OCI-LY1 (cell line): ENCODE data around the gene ID1.
"Not testable (repeated sequence)": the region's sequence is repeated elsewhere in the genome, so short reads cannot be mapped to it uniquely, and the experiment has no call there.

Source experiments
- H2AFZ ChIP-seq: fragments of 200-600 bp; sonication (generic), shearing (Covaris generic); 2 replicates; pipeline ENCODE4 v1.6.0; 2014; ENCODE audit warnings: antibody characterized with exemption, mild to moderate bottlenecking, low read length
- H3F3A ChIP-seq: fragments of 200-600 bp; sonication (generic), shearing (Covaris generic); 2 replicates; pipeline ENCODE4 v1.6.0; 2014; ENCODE audit warnings: mild to moderate bottlenecking, antibody characterized with exemption, low read length, moderate library complexity; ENCODE audit not compliant: insufficient read depth
- H3K27ac ChIP-seq: fragments of 200-600 bp; sonication (generic); 2 replicates; pipeline ENCODE4 v1.5.1; 2014; ENCODE audit warnings: low read length, mixed run types, mild to moderate bottlenecking, low read depth; ENCODE audit not compliant: poor library complexity, severe bottlenecking
- H3K27me3 ChIP-seq: fragments of 200-600 bp; sonication (generic); 2 replicates; pipeline ENCODE4 v1.6.0; 2014; ENCODE audit warnings: antibody characterized with exemption, mild to moderate bottlenecking, low read length, moderate library complexity; ENCODE audit not compliant: insufficient read depth
- H3K36me3 ChIP-seq: fragments of 200-600 bp; sonication (generic); 2 replicates; pipeline ENCODE4 v1.6.1; 2014; ENCODE audit warnings: mild to moderate bottlenecking, antibody characterized with exemption, low read length, moderate library complexity, mixed read lengths; ENCODE audit not compliant: insufficient read depth
- H3K4me1 ChIP-seq: fragments of 200-600 bp; sonication (generic); 2 replicates; pipeline ENCODE4 v1.5.1; 2014; ENCODE audit warnings: mild to moderate bottlenecking, low read length, moderate library complexity; ENCODE audit not compliant: insufficient read depth, severe bottlenecking
- H3K4me2 ChIP-seq: fragments of 200-600 bp; sonication (generic), shearing (Covaris generic); 2 replicates; pipeline ENCODE4 v1.6.1; 2014; ENCODE audit warnings: low read length
- H3K4me3 ChIP-seq: fragments of 200-600 bp; sonication (generic); 2 replicates; pipeline ENCODE4 v1.5.1; 2014; ENCODE audit warnings: low read length, low read depth, mild to moderate bottlenecking, mixed read lengths; ENCODE audit not compliant: poor library complexity, severe bottlenecking
- H3K79me2 ChIP-seq: fragments of 200-600 bp; shearing (Covaris generic); 2 replicates; pipeline ENCODE4 v1.6.1; 2016; ENCODE audit warnings: mixed run types, low read length, mixed read lengths; ENCODE audit not compliant: insufficient read depth
- H3K9ac ChIP-seq: fragments of 200-600 bp; sonication (generic), shearing (Covaris generic); 2 replicates; pipeline ENCODE4 v1.6.1; 2014; ENCODE audit warnings: mild to moderate bottlenecking, low read length, mixed read lengths
- H3K9me2 ChIP-seq: fragments of 200-600 bp; sonication (generic), shearing (Covaris generic); 2 replicates; pipeline ENCODE4 v1.6.1; 2014; ENCODE audit warnings: low read depth, mild to moderate bottlenecking, low read length, mixed read lengths
- H3K9me3 ChIP-seq: fragments of 200-600 bp; shearing (Covaris generic); 2 replicates; pipeline ENCODE4 v1.6.1; 2014; ENCODE audit warnings: low read length, mixed read lengths
- H4K20me1 ChIP-seq: fragments of 200-600 bp; sonication (generic), shearing (Covaris generic); 2 replicates; pipeline ENCODE4 v1.6.0; 2016; ENCODE audit warnings: mild to moderate bottlenecking, low read length; ENCODE audit not compliant: insufficient read depth
- EZH2 ChIP-seq: fragments of 200-600 bp; sonication (generic), shearing (Covaris generic); IDR thresholded peaks from 2 replicates; pipeline ENCODE4 v1.8.0; 2017; ENCODE audit warnings: borderline replicate concordance, mixed run types, mild to moderate bottlenecking, antibody characterized with exemption, low read length, moderate library complexity, mixed read lengths
- TF ChIP-seq, protein P1 (sequence below): fragments of 200-600 bp; sonication (generic), shearing (Covaris generic); IDR thresholded peaks from 2 replicates; pipeline ENCODE4 v1.5.1; 2017; ENCODE audit warnings: mild to moderate bottlenecking, antibody characterized with exemption, low read length, moderate library complexity, mixed read lengths

The ID1 gene

DNA sequence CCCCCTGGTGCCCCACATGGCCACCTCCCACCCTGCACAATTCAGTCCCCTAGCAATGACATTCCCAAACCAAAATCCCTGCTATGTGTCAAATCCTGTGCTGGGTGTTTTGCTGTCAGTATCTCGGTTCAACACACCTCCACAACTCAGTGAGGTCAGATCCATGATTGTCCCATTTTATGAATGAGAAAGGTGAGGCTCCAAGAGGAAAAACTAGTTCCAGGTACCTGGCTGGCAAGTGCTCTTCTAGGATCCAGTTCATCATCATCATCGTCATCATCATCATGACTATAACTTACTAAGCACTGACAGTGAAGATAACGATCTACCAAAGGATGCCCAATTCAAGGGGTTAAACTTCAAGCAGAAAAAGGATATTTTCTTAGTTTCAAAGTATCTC lies 15.2 kb downstream of the ID1 start:
- H3K36me3 ChIP-seq: no peaks in the 10 kb centered on the region
- no peaks in the 10 kb centered on the region for H3K9me3 ChIP-seq
- H3K4me3 ChIP-seq: no peak overlapping the region
- no peaks in the 10 kb centered on the region for H3K27me3 ChIP-seq
- no peak overlapping the region for H3K27ac ChIP-seq
- H3K79me2 ChIP-seq: no peaks in the 10 kb centered on the region
- H3K4me1 ChIP-seq: no peaks in the 10 kb centered on the region
- no peak overlapping the region for H2AFZ ChIP-seq
- no peaks in the 10 kb centered on the region for H3F3A ChIP-seq
- no peak overlapping the region for H3K4me2 ChIP-seq
- TF ChIP-seq EZH2: no peak
- no peaks in the 10 kb centered on the region for H3K9me2 ChIP-seq
- no peaks in the 10 kb centered on the region for H4K20me1 ChIP-seq
- no peak overlapping the region for H3K9ac ChIP-seq

DNA sequence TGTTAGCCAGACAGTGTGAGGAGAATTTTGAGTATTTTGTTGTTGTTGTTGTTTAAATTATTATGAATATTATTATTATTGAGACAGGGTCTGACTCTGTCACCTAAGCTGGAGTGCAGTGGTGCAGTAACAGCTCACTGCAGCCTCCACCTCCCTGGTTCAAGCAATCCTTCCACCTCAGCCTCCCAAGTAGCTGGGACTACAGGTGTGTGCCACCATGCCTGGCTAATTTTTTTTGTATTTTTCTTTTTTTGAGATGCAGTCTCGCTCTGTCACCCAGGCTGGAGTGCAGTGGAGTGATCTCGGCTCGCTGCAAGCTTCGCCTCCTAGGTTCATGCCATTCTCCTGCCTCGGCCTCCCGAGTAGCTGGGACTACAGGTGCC lies 18.0 kb downstream of the ID1 start:
- not testable (repeated sequence) for H3K9me3 ChIP-seq, H3K27me3 ChIP-seq, H2AFZ ChIP-seq, H3K9me2 ChIP-seq, H4K20me1 ChIP-seq, H3K4me2 ChIP-seq, H3K27ac ChIP-seq, H3K4me1 ChIP-seq, H3K9ac ChIP-seq, H3K79me2 ChIP-seq, H3K36me3 ChIP-seq, H3F3A ChIP-seq, H3K4me3 ChIP-seq

DNA sequence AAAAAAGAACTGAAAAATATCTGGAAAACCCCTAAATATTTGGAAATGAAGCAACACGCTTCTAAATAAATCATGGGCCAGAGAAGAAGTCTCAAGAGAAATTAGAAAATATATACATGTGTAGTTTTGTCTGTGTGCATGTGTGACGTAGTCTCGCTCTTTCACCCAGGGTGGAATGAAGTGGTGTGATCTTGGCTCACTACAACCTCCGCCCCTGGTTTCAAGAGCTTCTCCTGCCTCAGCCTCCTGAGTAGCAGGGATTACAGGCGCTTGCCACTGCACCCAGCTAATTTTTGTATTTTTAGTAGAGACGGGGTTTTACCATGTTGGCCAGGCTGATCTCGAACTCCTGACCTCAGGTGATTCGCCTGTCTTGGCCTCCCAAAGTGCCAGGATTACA lies 21.4 kb downstream of the ID1 start:
- not testable (repeated sequence) for H3K27me3 ChIP-seq, H3K27ac ChIP-seq, H4K20me1 ChIP-seq, H3K9ac ChIP-seq, H2AFZ ChIP-seq, H3K79me2 ChIP-seq, H3K9me2 ChIP-seq, H3K36me3 ChIP-seq, H3F3A ChIP-seq, H3K4me3 ChIP-seq, H3K4me1 ChIP-seq, H3K4me2 ChIP-seq, H3K9me3 ChIP-seq

DNA sequence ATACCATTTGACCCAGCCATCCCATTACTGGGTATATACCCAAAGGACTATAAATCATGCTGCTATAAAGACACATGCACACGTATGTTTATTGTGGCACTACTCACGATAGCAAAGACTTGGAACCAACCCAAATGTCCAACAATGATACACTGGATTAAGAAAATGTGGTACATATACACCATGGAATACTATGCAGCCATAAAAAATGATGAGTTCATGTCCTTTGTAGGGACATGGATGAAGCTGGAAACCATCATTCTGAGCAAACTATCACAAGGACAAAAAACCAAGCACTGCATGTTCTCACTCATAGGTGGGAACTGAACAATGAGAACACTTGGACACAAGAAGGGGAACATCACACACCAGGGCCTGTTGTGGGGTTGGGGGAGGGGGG lies 23.0 kb downstream of the ID1 start:
- H4K20me1 ChIP-seq, H3K9me3 ChIP-seq, H3K27ac ChIP-seq, H3F3A ChIP-seq, H3K9me2 ChIP-seq, H3K9ac ChIP-seq, H3K27me3 ChIP-seq, H3K36me3 ChIP-seq, H3K4me3 ChIP-seq, H3K4me1 ChIP-seq, H2AFZ ChIP-seq, H3K4me2 ChIP-seq, H3K79me2 ChIP-seq: not testable (repeated sequence)

DNA sequence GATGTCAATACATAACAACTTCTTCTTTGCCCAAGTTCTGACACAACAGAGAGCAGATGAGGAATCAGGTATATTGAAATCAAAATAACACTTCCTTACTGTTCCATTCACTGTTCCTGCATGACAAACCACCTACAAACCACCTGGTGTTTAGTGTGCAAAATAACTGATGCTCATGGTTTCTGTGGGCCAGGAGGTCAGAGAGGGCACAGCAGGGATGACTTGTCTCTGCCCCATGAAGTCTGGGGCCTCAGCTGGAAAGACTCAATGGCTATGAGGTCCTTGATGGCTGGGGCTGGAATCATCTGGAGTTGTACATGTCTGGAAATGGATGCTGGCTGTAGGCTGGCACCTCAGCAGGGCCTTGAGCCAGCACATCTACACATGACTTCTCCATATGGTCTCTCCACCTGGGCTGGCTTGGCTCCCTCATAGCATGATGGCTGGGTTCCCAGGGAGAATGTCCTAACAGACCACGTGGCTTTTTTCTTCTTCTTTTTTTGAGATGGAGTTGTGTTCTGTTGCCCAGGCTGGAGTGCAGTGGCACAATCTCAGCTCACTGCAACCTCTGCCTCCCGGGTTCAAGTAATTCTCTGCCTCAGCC lies 25.2 kb downstream of the ID1 start:
- Histone ChIP-seq H3K4me2 (no peak overlapping the region), H3K9me2 (no peaks in the 10 kb centered on the region), H3K27me3 (no peaks in the 10 kb centered on the region), H3K79me2 (no peaks in the 10 kb centered on the region), H2AFZ (no peak overlapping the region), H3K9ac (no peak overlapping the region), H3K36me3 (no peaks in the 10 kb centered on the region), H3K4me1 (no peaks in the 10 kb centered on the region), H3F3A (no peaks in the 10 kb centered on the region), H3K4me3 (no peak overlapping the region), H4K20me1 (no peaks in the 10 kb centered on the region), H3K9me3 (no peaks in the 10 kb centered on the region), H3K27ac (no peak overlapping the region)
- TF ChIP-seq, protein P1, sequence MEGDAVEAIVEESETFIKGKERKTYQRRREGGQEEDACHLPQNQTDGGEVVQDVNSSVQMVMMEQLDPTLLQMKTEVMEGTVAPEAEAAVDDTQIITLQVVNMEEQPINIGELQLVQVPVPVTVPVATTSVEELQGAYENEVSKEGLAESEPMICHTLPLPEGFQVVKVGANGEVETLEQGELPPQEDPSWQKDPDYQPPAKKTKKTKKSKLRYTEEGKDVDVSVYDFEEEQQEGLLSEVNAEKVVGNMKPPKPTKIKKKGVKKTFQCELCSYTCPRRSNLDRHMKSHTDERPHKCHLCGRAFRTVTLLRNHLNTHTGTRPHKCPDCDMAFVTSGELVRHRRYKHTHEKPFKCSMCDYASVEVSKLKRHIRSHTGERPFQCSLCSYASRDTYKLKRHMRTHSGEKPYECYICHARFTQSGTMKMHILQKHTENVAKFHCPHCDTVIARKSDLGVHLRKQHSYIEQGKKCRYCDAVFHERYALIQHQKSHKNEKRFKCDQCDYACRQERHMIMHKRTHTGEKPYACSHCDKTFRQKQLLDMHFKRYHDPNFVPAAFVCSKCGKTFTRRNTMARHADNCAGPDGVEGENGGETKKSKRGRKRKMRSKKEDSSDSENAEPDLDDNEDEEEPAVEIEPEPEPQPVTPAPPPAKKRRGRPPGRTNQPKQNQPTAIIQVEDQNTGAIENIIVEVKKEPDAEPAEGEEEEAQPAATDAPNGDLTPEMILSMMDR: no peak
- no peak for TF ChIP-seq EZH2
